ENCODE measurements around the gene APOF. TPM values are rescaled to one million over a fixed set of nuclear protein-coding genes. Genes with fewer than 3 reads are reported as not detected.
"Not testable (repeated sequence)": the region's sequence is repeated elsewhere in the genome, so short reads cannot be mapped to it uniquely, and the experiment has no call there.

The APOF gene
- total and polyA plus RNA-seq, 2 of the 8 experiments (the other 6 are each of a cell fraction or from before 2014, with no cell fraction given), result not detected

DNA sequence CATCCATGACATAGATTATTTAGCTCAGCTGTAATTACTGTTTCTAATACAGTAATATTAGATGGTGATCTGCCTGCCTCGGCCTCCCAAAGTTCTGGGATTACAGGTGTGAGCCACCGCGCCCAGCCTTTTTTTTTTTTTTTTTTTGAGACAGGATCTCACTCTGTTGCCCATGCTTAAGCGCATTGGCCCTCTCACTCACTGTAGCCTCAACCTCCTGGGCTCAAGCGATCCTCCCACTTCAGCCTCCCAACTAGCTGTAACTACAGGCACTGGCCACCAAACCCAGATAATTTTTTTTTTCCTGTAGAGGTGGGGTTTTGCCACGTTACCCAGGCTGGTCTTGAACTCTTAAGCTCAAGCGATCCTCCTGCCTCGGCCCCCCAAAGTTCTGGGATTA is 27.1 kb downstream of the APOF start:
- POLR2A ChIA-PET (ENCODE audit: partially characterized antibody), result interaction anchor here (0.8 to 7.2 kb wide), 5 partner anchors 19 to 127 kb away, joined by 3 to 55 read pairs (median 4); partner anchors contain the start of genes ANKRD52, CNPY2 and STAT2
- not testable (repeated sequence) for FAIRE-seq; H2BK15ac ChIP-seq (ENCODE audit: low read length)

More for the DNA sequence above, 27.1 kb downstream of the APOF start:
- DNase-seq (ENCODE audit: low read depth in 1 of 2, low spot score in 2 of 2); H2AFZ ChIP-seq (ENCODE audit: low read length); H3K4ac ChIP-seq (replicated peaks; ENCODE audit: insufficient read length, low read depth, low read length); H2BK12ac ChIP-seq (ENCODE audit: low read depth, low read length); H3K79me2 ChIP-seq (ENCODE audit: control insufficient read depth in 1 of 2, insufficient read depth in 2 of 2, low read length in 2 of 2); H3K79me1 ChIP-seq (ENCODE audit: low read depth, low read length); H3K9ac ChIP-seq (replicated peaks in 1 of 4; ENCODE audit: extremely low read depth in 1 of 4, low read depth in 3 of 4, low read length in 3 of 4); H3K36me3 ChIP-seq (ENCODE audit: control insufficient read depth in 2 of 4, insufficient read depth in 4 of 4, low read length in 3 of 4); H2BK5ac ChIP-seq (ENCODE audit: low read depth, low read length); H4K8ac ChIP-seq (ENCODE audit: extremely low read depth, insufficient read depth, low read length); H2BK20ac ChIP-seq (ENCODE audit: low read length); H4K91ac ChIP-seq (replicated peaks; ENCODE audit: insufficient read length, low read length); H3K9me3 ChIP-seq (ENCODE audit: insufficient read depth in 2 of 2, low read depth in 1 of 2, low read length in 1 of 2); H4K5ac ChIP-seq (ENCODE audit: insufficient read length, low read depth, low read length); H3K4me3 ChIP-seq (ENCODE audit: extremely low read depth in 1 of 4, insufficient read depth in 2 of 4, low read depth in 3 of 4, low read length in 4 of 4); H3K4me2 ChIP-seq (ENCODE audit: insufficient read depth in 1 of 2, low read depth in 2 of 2, low read length in 2 of 2); H3K27ac ChIP-seq (ENCODE audit: low read depth, low read length); H3K56ac ChIP-seq (replicated peaks; ENCODE audit: insufficient read length, low read depth, low read length); H3K14ac ChIP-seq (ENCODE audit: insufficient read length); H3K27me3 ChIP-seq (replicated peaks in 1 of 4; ENCODE audit: control insufficient read depth in 3 of 4, extremely low read depth in 1 of 4, insufficient read depth in 3 of 4, low read length in 3 of 4); H4K20me1 ChIP-seq (replicated peaks in 1 of 2; ENCODE audit: control insufficient read depth in 1 of 2, insufficient read depth in 2 of 2, low read length in 2 of 2); H3K23ac ChIP-seq (ENCODE audit: insufficient read length); H3K18ac ChIP-seq (ENCODE audit: extremely low read depth, low read length); H2BK120ac ChIP-seq (replicated peaks; ENCODE audit: low read depth, low read length); H3K23me2 ChIP-seq (ENCODE audit: low read depth, low read length); H2AK5ac ChIP-seq (ENCODE audit: low read depth, low read length): not testable (repeated sequence)
- H3K4me1 ChIP-seq (replicated peaks in 1 of 4; ENCODE audit: control insufficient read depth in 3 of 4, insufficient read depth in 4 of 4, low read length in 3 of 4), result peaks cover 9 to 26% (median 16%) of the 10 kb centered on the region in 4 experiments
- CTCF ChIA-PET (ENCODE audit: partially characterized antibody), result interaction anchor here (0.7 to 7.2 kb wide), 6 partner anchors 11 to 1357 kb away, joined by 3 to 38 read pairs (median 4); partner anchors contain the start of genes CNPY2 and STAT2
- 93% methylated on average over 6 of the region's 8 CpGs; no CpG with 5 or more reads in 1 of the 2 experiments for WGBS, 2 experiments (ENCODE audit: extremely low coverage in 1 of 2, insufficient coverage in 1 of 2, insufficient read length in 1 of 2, insufficient replicate concordance in 2 of 2, low coverage in 1 of 2, low lambda C conversion rate in 2 of 2, missing lambda C conversion rate in 1 of 2)
